HL-60 (cell line): ENCODE measurements around the gene RPL10.

Experiments used
- GABPA ChIP-seq: IDR thresholded peaks from 2 replicates; pipeline ENCODE4 v1.6.1; 2012; ENCODE audit warnings: low read depth
- POLR2AphosphoS5 ChIP-seq: IDR thresholded peaks from 2 replicates; pipeline ENCODE4 v1.6.1; 2012; ENCODE audit warnings: low read depth
- TF ChIP-seq, protein P1 (sequence below): IDR thresholded peaks from one replicate; pipeline ENCODE4 v1.5.1; 2011; ENCODE audit warnings: low read length, control low read depth, inconsistent platforms; ENCODE audit not compliant: insufficient read depth

DNA sequence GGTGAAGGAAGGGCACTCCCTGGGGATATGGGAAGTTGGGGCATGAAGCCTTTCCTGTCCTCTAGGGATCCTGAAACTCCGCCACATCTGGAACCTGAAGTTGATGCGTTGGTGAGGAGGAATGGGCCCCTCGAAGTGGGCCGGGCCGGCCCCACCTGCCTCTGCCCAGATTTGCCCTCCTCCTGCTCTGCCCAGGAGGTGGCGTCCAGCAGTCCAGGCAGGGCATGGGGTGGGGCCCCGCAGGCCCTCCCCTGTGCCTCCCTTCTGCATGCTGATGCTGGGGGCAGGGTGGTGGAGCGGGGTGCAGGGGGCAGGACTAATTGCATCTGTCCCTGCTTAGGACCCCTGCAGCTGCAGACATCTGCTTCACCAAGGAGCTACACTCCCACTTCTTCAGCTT, 15.0 kb downstream of the RPL10 start:
- TF ChIP-seq, protein P1, sequence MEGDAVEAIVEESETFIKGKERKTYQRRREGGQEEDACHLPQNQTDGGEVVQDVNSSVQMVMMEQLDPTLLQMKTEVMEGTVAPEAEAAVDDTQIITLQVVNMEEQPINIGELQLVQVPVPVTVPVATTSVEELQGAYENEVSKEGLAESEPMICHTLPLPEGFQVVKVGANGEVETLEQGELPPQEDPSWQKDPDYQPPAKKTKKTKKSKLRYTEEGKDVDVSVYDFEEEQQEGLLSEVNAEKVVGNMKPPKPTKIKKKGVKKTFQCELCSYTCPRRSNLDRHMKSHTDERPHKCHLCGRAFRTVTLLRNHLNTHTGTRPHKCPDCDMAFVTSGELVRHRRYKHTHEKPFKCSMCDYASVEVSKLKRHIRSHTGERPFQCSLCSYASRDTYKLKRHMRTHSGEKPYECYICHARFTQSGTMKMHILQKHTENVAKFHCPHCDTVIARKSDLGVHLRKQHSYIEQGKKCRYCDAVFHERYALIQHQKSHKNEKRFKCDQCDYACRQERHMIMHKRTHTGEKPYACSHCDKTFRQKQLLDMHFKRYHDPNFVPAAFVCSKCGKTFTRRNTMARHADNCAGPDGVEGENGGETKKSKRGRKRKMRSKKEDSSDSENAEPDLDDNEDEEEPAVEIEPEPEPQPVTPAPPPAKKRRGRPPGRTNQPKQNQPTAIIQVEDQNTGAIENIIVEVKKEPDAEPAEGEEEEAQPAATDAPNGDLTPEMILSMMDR, result no peak
- TF ChIP-seq POLR2AphosphoS5 (no peak), GABPA (no peak)
